ENCODE results near the gene AZIN2.
"Not testable (repeated sequence)": the region's sequence is repeated elsewhere in the genome, so short reads cannot be mapped to it uniquely, and the experiment has no call there.

Gene AZIN2

GRCh38 chr1:33055210-33056008 lies 25.5 kb upstream of the AZIN2 start:
- peak overlapping the region; percentile 76 for H3K4me2 ChIP-seq
- peaks cover 49% of the 10 kb centered on the region for H3K4me1 ChIP-seq
- no peak overlapping the region for H3K9ac ChIP-seq
- H4K20me1 ChIP-seq, result no peaks in the 10 kb centered on the region
- H3K27ac ChIP-seq, result peak overlapping the region; percentile 28; the same call in 1 of the 2 replicates
- H3K27me3 ChIP-seq, result no peaks in the 10 kb centered on the region
- H3K9me3 ChIP-seq, result peaks cover 13% of the 10 kb centered on the region
- TF ChIP-seq Cebpa-rat (IDR thresholded peaks at IDR 0.05), result no peak
- H3K36me3 ChIP-seq, result no peaks in the 10 kb centered on the region
- no peak overlapping the region for H3K4me3 ChIP-seq

- Histone ChIP-seq H4K20me1 (no peaks in the 10 kb centered on the region), H3K36me3 (no peaks in the 10 kb centered on the region), H3K9ac (0 out of 2 replicates have a peak overlapping the region, but pooled peaks have one; percentile 27), H3K4me1 (peaks cover 46% of the 10 kb centered on the region), H3K4me3 (no peak overlapping the region), H3K4me2 (peak overlapping the region; percentile 76), H3K27me3 (no peaks in the 10 kb centered on the region), H3K9me3 (0 out of 2 replicates have a peak, but pooled peaks cover 12% of the 10 kb centered on the region), H3K27ac (peak overlapping the region; percentile 28; the same call in 1 of the 2 replicates)
- TF ChIP-seq Cebpa-rat (IDR thresholded peaks at IDR 0.05), result no peak
Observed at GRCh38 chr1:33056426-33056825, 24.5 kb upstream of the AZIN2 start.

GRCh38 chr1:33057095-33057494 lies 23.9 kb upstream of the AZIN2 start:
- H3K4me3 ChIP-seq, result no peak overlapping the region
- H3K4me2 ChIP-seq, result peak overlapping the region; percentile 76
- no peaks in the 10 kb centered on the region for H3K36me3 ChIP-seq
- TF ChIP-seq Cebpa-rat (IDR thresholded peaks at IDR 0.05), result no peak
- H3K9me3 ChIP-seq, result peaks cover 17% of the 10 kb centered on the region
- H3K27me3 ChIP-seq, result no peaks in the 10 kb centered on the region
- H3K27ac ChIP-seq, result 0 out of 2 replicates have a peak overlapping the region, but pooled peaks have one; percentile 28
- peaks cover 46% of the 10 kb centered on the region for H3K4me1 ChIP-seq
- no peaks in the 10 kb centered on the region for H4K20me1 ChIP-seq
- no peak overlapping the region for H3K9ac ChIP-seq

GRCh38 chr1:33060579-33061083 lies 20.3 kb upstream of the AZIN2 start:
- Histone ChIP-seq H4K20me1 (no peaks in the 10 kb centered on the region), H3K4me3 (no peak overlapping the region), H3K27ac (no peak overlapping the region), H3K9ac (no peak overlapping the region), H3K36me3 (no peaks in the 10 kb centered on the region), H3K4me1 (peaks cover 33% of the 10 kb centered on the region), H3K9me3 (peaks cover 45% of the 10 kb centered on the region), H3K4me2 (no peak overlapping the region), H3K27me3 (no peaks in the 10 kb centered on the region)
- no peak for TF ChIP-seq Cebpa-rat (IDR thresholded peaks at IDR 0.05)

- no peak overlapping the region for H3K9ac ChIP-seq
- peaks cover 21% of the 10 kb centered on the region for H3K4me1 ChIP-seq
- H3K36me3 ChIP-seq, result no peaks in the 10 kb centered on the region
- no peak for TF ChIP-seq Cebpa-rat (IDR thresholded peaks at IDR 0.05)
- no peaks in the 10 kb centered on the region for H4K20me1 ChIP-seq
- H3K27me3 ChIP-seq, result no peaks in the 10 kb centered on the region
- H3K9me3 ChIP-seq, result peaks cover 54% of the 10 kb centered on the region
- no peak overlapping the region for H3K4me3 ChIP-seq
- no peak overlapping the region for H3K4me2 ChIP-seq
- no peak overlapping the region for H3K27ac ChIP-seq
Observed at GRCh38 chr1:33061834-33062233, 19.1 kb upstream of the AZIN2 start.

GRCh38 chr1:33064284-33064683 lies 16.7 kb upstream of the AZIN2 start:
- H4K20me1 ChIP-seq, H3K4me2 ChIP-seq, H3K4me1 ChIP-seq, H3K4me3 ChIP-seq, H3K36me3 ChIP-seq, H3K27me3 ChIP-seq, H3K27ac ChIP-seq, H3K9ac ChIP-seq: not testable (repeated sequence)
- H3K9me3 ChIP-seq, result peaks cover 54% of the 10 kb centered on the region

GRCh38 chr1:33065301-33065700 lies 15.7 kb upstream of the AZIN2 start:
- Histone ChIP-seq H3K9ac (no peak overlapping the region), H3K27ac (no peak overlapping the region), H3K4me3 (no peak overlapping the region), H3K4me1 (no peaks in the 10 kb centered on the region), H3K4me2 (no peak overlapping the region), H3K9me3 (peaks cover 54% of the 10 kb centered on the region), H3K36me3 (no peaks in the 10 kb centered on the region), H4K20me1 (no peaks in the 10 kb centered on the region), H3K27me3 (no peaks in the 10 kb centered on the region)
- no peak for TF ChIP-seq Cebpa-rat (IDR thresholded peaks at IDR 0.05)

- H3K4me3 ChIP-seq, H3K4me2 ChIP-seq, H3K9ac ChIP-seq, H4K20me1 ChIP-seq, H3K27me3 ChIP-seq, H3K27ac ChIP-seq, H3K4me1 ChIP-seq, H3K36me3 ChIP-seq: not testable (repeated sequence)
- peaks cover 50% of the 10 kb centered on the region for H3K9me3 ChIP-seq
Observed at GRCh38 chr1:33066477-33066876, 14.5 kb upstream of the AZIN2 start.

- H3K4me2 ChIP-seq, H3K27me3 ChIP-seq, H4K20me1 ChIP-seq, H3K27ac ChIP-seq, H3K4me3 ChIP-seq, H3K4me1 ChIP-seq, H3K36me3 ChIP-seq, H3K9ac ChIP-seq: not testable (repeated sequence)
- H3K9me3 ChIP-seq, result peaks cover 35% of the 10 kb centered on the region
Observed at GRCh38 chr1:33068108-33068507, 12.8 kb upstream of the AZIN2 start.

GRCh38 chr1:33070628-33071027 lies 10.3 kb upstream of the AZIN2 start:
- H3K4me2 ChIP-seq, result no peak overlapping the region
- H3K4me1 ChIP-seq, result peaks cover 16% of the 10 kb centered on the region
- no peak overlapping the region for H3K4me3 ChIP-seq
- no peaks in the 10 kb centered on the region for H3K36me3 ChIP-seq
- no peaks in the 10 kb centered on the region for H3K27me3 ChIP-seq
- H3K9me3 ChIP-seq, result peaks cover 10% of the 10 kb centered on the region
- TF ChIP-seq Cebpa-rat (IDR thresholded peaks at IDR 0.05), result no peak
- no peak overlapping the region for H3K27ac ChIP-seq
- H3K9ac ChIP-seq, result no peak overlapping the region
- H4K20me1 ChIP-seq, result no peaks in the 10 kb centered on the region
